GM12891 (cell line): Measurements from ENCODE around the gene PDE6C.

ENCODE experiments used
- PAX5 ChIP-seq: IDR thresholded peaks from 2 replicates; pipeline ENCODE4 v1.6.1; 2011; ENCODE audit warnings: low read length, moderate library complexity, mild to moderate bottlenecking; ENCODE audit not compliant: insufficient read depth, severe bottlenecking
- POLR2AphosphoS5 ChIP-seq: IDR thresholded peaks from 2 replicates; pipeline ENCODE4 v1.6.1; 2011; ENCODE audit warnings: low read depth, low read length, control low read depth

DNA sequence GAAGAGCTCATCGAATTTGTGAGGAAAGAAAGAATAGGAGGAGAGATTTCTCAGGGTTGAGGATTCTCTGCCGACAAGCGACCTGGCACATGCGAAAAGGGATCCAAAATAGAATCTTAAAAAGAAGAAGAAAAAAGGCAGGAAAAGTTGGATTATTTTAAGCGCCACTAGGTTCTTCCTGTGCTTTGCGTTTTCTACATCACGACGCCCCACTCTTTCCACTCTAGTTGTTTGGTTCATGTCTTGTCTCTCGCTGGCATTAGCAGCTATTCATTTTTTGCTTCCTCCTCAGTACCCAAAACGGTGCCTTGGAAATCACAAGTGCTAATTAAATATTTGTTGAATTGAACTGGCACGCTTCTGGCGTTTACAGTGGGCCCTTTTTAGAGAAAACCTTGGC, 90.7 kb downstream of the PDE6C start:
- TF ChIP-seq POLR2AphosphoS5 (no peak), PAX5 (no peak)
